Measurements from ENCODE around the gene SLC35A1.

The SLC35A1 gene, protein sequence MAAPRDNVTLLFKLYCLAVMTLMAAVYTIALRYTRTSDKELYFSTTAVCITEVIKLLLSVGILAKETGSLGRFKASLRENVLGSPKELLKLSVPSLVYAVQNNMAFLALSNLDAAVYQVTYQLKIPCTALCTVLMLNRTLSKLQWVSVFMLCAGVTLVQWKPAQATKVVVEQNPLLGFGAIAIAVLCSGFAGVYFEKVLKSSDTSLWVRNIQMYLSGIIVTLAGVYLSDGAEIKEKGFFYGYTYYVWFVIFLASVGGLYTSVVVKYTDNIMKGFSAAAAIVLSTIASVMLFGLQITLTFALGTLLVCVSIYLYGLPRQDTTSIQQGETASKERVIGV

DNA sequence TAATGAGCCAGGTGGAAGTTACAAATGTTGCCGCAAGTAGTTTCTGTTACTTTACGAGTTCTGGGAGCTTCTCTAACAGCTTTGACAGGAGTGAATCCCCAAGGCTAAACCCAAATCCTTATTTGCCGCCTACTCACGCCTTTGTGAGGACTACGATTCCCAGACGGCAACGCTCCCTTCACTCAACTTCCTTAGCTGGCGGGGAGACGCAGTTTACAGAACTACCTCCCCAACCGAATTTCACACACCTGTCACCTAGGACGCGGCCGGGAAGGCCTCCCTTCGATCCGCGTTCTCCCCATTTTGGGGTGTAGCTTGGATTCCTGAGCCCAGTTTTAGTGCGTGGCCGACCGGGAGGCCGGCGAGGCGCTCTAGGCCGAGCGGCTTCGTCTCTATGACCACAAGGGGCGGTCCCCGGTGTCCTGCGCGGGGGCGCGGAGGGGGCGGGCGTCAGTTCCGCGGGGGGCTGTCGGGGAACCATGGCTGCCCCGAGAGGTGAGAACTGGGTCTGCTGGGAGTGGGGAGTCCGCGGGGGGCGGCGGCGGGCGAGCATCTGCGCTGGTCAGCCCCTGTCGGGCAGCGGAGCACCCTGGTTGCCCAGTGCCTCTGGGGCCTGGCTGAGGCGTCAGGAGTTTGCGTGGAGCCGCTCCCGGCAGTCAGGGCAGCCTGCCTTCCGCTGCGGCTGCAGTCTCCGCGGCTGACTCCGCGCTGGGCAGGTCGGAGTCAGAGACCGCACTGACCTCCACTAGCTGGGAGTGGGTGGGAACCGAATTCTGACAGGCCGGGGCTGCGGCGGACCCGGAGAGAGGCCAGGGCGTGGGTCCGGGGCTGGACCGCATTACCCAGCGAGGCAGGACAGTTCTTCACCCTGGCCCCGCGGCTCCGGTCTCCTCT lies at the start of gene SLC35A1:
SLC35A1 (plus strand) TSS at position 450 of the 894 bp plus-strand sequence; CDS start at position 480, 30 bp downstream.
- TF ChIP-seq, protein P1, sequence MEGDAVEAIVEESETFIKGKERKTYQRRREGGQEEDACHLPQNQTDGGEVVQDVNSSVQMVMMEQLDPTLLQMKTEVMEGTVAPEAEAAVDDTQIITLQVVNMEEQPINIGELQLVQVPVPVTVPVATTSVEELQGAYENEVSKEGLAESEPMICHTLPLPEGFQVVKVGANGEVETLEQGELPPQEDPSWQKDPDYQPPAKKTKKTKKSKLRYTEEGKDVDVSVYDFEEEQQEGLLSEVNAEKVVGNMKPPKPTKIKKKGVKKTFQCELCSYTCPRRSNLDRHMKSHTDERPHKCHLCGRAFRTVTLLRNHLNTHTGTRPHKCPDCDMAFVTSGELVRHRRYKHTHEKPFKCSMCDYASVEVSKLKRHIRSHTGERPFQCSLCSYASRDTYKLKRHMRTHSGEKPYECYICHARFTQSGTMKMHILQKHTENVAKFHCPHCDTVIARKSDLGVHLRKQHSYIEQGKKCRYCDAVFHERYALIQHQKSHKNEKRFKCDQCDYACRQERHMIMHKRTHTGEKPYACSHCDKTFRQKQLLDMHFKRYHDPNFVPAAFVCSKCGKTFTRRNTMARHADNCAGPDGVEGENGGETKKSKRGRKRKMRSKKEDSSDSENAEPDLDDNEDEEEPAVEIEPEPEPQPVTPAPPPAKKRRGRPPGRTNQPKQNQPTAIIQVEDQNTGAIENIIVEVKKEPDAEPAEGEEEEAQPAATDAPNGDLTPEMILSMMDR (IDR thresholded peaks at IDR 0.05; ENCODE audit: control insufficient read depth, extremely low read depth, insufficient read depth): no peak
- no peak for DNase-seq (ENCODE audit: low read depth)
- H3K4me3 ChIP-seq (ENCODE audit: low read depth, low read length): peak within 1 kb of the TSS; percentile 60

DNA sequence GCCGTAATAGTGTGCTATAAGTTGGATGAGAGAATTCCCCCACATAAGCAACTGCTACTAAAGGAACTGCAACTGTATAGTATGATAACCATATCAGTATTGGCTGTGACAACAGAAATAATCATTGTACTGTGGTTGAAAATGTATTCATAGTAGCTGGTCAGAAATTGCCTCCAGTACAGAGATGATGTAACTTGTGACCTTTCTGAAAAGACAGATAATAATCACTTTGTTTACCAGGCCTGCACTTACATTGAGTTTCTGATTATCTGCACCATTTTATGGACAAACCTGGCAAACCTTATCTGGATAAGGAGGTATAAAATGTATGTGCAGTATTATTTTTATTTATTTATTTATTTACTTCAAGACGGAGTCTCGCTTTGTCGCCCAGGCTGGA lies 46.0 kb upstream of the SLC35A1 start:
- DNase-seq (ENCODE audit: low read depth): no peak
- H3K4me3 ChIP-seq (ENCODE audit: low read depth, low read length): no peak overlapping the region
- TF ChIP-seq, protein P1 (IDR thresholded peaks at IDR 0.05; ENCODE audit: control insufficient read depth, extremely low read depth, insufficient read depth): no peak

DNA sequence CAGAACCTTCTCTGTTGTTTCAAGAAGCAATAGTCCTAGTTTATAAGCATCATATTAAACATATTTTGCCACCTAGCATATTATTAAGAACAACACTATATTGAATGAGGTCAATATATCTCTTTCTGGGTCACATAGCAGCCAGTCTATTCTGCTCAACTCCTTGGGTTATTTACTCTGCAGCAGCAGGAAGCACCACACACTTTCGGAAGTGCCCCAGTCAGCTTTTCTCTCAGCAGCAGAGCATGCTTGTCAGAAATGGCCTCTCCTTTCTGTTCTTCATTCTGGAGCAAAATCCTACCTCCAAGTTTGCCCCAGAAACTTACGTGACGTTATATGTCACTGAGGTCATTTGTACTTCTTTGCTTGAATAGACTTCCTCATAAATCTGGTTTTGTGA lies 42.3 kb upstream of the SLC35A1 start:
- no peak overlapping the region for H3K4me3 ChIP-seq (ENCODE audit: low read depth, low read length)
- DNase-seq (ENCODE audit: low read depth): no peak
- TF ChIP-seq, protein P1 (IDR thresholded peaks at IDR 0.05; ENCODE audit: control insufficient read depth, extremely low read depth, insufficient read depth): no peak

DNA sequence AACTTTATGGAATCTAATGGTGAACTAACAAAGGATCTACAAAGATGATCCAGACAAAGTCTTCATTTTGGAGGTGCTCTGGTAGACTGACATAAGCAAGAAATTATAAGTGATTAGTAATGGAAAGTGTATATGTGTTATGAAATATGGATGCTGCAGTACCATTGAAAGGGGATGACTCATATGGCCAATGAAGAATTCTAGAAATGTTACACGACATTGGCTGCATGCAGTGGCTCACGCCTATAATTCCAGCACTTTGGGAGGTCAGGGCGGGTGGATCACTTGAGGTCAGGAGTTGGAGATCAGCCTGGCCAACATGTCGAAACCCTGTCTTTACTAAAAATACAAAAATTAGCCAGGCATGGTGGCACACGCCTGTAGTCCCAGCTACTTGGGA lies 41.5 kb upstream of the SLC35A1 start:
- DNase-seq (ENCODE audit: low read depth): no peak
- H3K4me3 ChIP-seq (ENCODE audit: low read depth, low read length): no peak overlapping the region
- TF ChIP-seq, protein P1 (IDR thresholded peaks at IDR 0.05; ENCODE audit: control insufficient read depth, extremely low read depth, insufficient read depth): no peak

DNA sequence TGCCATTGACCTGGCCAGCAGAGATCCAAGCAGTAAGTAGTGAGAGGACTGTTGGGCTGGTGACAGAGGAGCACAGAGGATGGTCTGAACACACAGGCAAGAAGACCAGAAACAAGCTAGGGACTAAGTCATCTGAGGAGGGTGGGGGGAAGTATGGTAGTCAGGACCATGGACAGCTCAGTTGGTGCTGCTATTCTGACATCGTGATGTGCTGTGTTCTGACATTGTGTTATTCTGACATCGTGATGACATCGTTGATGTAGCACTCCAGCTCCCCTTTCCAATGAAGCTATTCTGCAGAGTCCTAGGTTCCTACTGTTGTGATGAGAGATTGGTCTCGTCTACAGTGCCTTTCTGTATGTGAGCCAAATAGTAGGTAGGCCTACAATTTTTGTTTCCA lies 36.3 kb upstream of the SLC35A1 start:
- peak; percentile 11 for DNase-seq (ENCODE audit: low read depth)
- no peak overlapping the region for H3K4me3 ChIP-seq (ENCODE audit: low read depth, low read length)
- TF ChIP-seq, protein P1 (IDR thresholded peaks at IDR 0.05; ENCODE audit: control insufficient read depth, extremely low read depth, insufficient read depth): no peak

DNA sequence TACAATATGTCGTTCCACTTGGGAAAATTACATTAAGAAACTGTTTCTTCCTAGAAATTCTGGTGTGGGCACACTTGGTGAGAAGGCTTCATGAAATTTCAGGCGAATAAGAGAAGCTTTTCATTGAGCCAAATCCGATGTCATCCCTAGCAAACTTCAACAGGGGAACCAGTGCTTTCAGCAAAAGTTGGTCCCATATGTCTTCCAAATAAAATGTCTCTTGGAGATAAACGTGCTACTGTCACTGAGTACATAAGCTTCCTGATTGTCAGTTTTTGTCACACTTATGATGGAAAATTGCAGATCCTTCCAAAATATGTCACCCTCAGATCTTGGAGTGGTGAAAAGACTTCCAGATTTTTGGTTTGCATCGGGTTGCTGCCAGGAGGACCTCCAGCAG lies 31.1 kb upstream of the SLC35A1 start:
- TF ChIP-seq, protein P1 (IDR thresholded peaks at IDR 0.05; ENCODE audit: control insufficient read depth, extremely low read depth, insufficient read depth): no peak
- H3K4me3 ChIP-seq (ENCODE audit: low read depth, low read length): no peak overlapping the region
- no peak for DNase-seq (ENCODE audit: low read depth)

Measured in LNCaP clone FGC (cell line).